ENCODE results near the gene TSC1. TPM values are rescaled to one million over a fixed set of nuclear protein-coding genes. Genes with fewer than 3 reads are reported as not detected.

The TSC1 gene
- total RNA-seq, 2 experiments from 2014 or later: 23.9 to 28.6 TPM

- Mint-ChIP-seq H3K4me3 (no peak overlapping the region), H3K9me3 (ENCODE audit: low read depth) (no peaks in the 10 kb centered on the region), H3K36me3 (ENCODE audit: low read depth) (peaks cover 17% of the 10 kb centered on the region), H3K27ac (no peak overlapping the region), H3K4me1 (peaks cover 8% of the 10 kb centered on the region), H3K27me3 (no peaks in the 10 kb centered on the region)
- CTCF ChIA-PET: interaction anchor here (0.6 to 3.6 kb wide), 41 partner anchors 9 to 599 kb away, joined by 3 to 29 read pairs (median 3); partner anchors contain the start of genes GTF3C5, SPACA9 and TSC1
- intact Hi-C loops (cut with DNase I, micrococcal nuclease): loop anchor here (1.0 to 5.0 kb wide), 7 partner anchors 24 to 232 kb away; partner anchors contain the start of genes AK8 (in 1 of the 2), GTF3C4 (in 1 of the 2), SPACA9 (in 1 of the 2) and TSC1 (in 1 of the 2)
- ATAC-seq (peak; percentile 99), DNase-seq (peak; percentile 87)
- POLR2A ChIA-PET: interaction anchor here (0.6 kb wide), 1 partner anchor 51 kb away, joined by 4 read pairs; no protein-coding TSS in a partner anchor
Observed at GRCh38 chr9:132901858-132902831, 42.3 kb downstream of the TSC1 start.

GRCh38 chr9:132898051-132898450 is 46.4 kb downstream of the TSC1 start:
- H3K36me3 Mint-ChIP-seq (ENCODE audit: low read depth): peaks cover 27% of the 10 kb centered on the region
- DNase-seq (no peak), ATAC-seq (no peak)
- intact Hi-C loops (cut with DNase I, micrococcal nuclease): no loop called here
- no peaks in the 10 kb centered on the region for H3K27me3 Mint-ChIP-seq
- ChIA-PET POLR2A (no interaction called here), CTCF (no interaction called here)
- peaks cover 8% of the 10 kb centered on the region for H3K4me1 Mint-ChIP-seq
- no peak overlapping the region for H3K27ac Mint-ChIP-seq
- H3K9me3 Mint-ChIP-seq (ENCODE audit: low read depth): no peaks in the 10 kb centered on the region
- no peak overlapping the region for H3K4me3 Mint-ChIP-seq

GRCh38 chr9:132896906-132897305 is 47.5 kb downstream of the TSC1 start:
- no peaks in the 10 kb centered on the region for H3K27me3 Mint-ChIP-seq
- no peak for DNase-seq
- H3K4me3 Mint-ChIP-seq: no peak overlapping the region
- ChIA-PET CTCF (interaction anchor here (0.7 kb wide), 1 partner anchor 387 kb away, joined by 3 read pairs; no protein-coding TSS in a partner anchor), POLR2A (interaction anchor here (0.5 kb wide), 1 partner anchor 9 kb away, joined by 6 read pairs; no protein-coding TSS in a partner anchor)
- intact Hi-C loops (cut with DNase I, micrococcal nuclease): no loop called here
- ATAC-seq: no peak
- peaks cover 24% of the 10 kb centered on the region for H3K36me3 Mint-ChIP-seq (ENCODE audit: low read depth)
- H3K9me3 Mint-ChIP-seq (ENCODE audit: low read depth): no peaks in the 10 kb centered on the region
- H3K4me1 Mint-ChIP-seq: peaks cover 5% of the 10 kb centered on the region
- H3K27ac Mint-ChIP-seq: no peak overlapping the region

GRCh38 chr9:132896264-132896663 is 48.2 kb downstream of the TSC1 start:
- H3K27ac Mint-ChIP-seq: no peak overlapping the region
- ATAC-seq (no peak), DNase-seq (no peak)
- intact Hi-C loops (cut with DNase I, micrococcal nuclease): no loop called here
- ChIA-PET POLR2A (interaction anchor here (0.5 kb wide), 1 partner anchor 10 kb away, joined by 6 read pairs; no protein-coding TSS in a partner anchor), CTCF (interaction anchor here (1.6 kb wide), 1 partner anchor 8 kb away, joined by 6 read pairs; no protein-coding TSS in a partner anchor)
- no peaks in the 10 kb centered on the region for H3K27me3 Mint-ChIP-seq
- no peak overlapping the region for H3K4me3 Mint-ChIP-seq
- H3K36me3 Mint-ChIP-seq (ENCODE audit: low read depth): peaks cover 22% of the 10 kb centered on the region
- H3K9me3 Mint-ChIP-seq (ENCODE audit: low read depth): no peaks in the 10 kb centered on the region
- H3K4me1 Mint-ChIP-seq: no peaks in the 10 kb centered on the region

- H3K27me3 Mint-ChIP-seq: no peaks in the 10 kb centered on the region
- H3K4me1 Mint-ChIP-seq: no peaks in the 10 kb centered on the region
- no peaks in the 10 kb centered on the region for H3K9me3 Mint-ChIP-seq (ENCODE audit: low read depth)
- CTCF ChIA-PET: interaction anchor here (1.6 kb wide), 1 partner anchor 9 kb away, joined by 6 read pairs; no protein-coding TSS in a partner anchor
- H3K36me3 Mint-ChIP-seq (ENCODE audit: low read depth): peaks cover 17% of the 10 kb centered on the region
- H3K4me3 Mint-ChIP-seq: no peak overlapping the region
- intact Hi-C loops (cut with DNase I, micrococcal nuclease): no loop called here
- DNase-seq: no peak
- ATAC-seq: no peak
- POLR2A ChIA-PET: interaction anchor here (0.6 kb wide), 1 partner anchor 291 kb away, joined by 3 read pairs; no protein-coding TSS in a partner anchor
- H3K27ac Mint-ChIP-seq: no peak overlapping the region
Observed at GRCh38 chr9:132894862-132895835, 49.3 kb downstream of the TSC1 start.

GRCh38 chr9:132894346-132894745 is 50.1 kb downstream of the TSC1 start:
- ATAC-seq: no peak
- Mint-ChIP-seq H3K4me1 (no peaks in the 10 kb centered on the region), H3K9me3 (ENCODE audit: low read depth) (no peaks in the 10 kb centered on the region), H3K27ac (no peak overlapping the region), H3K36me3 (ENCODE audit: low read depth) (peaks cover 17% of the 10 kb centered on the region), H3K27me3 (no peaks in the 10 kb centered on the region), H3K4me3 (no peak overlapping the region)
- ChIA-PET POLR2A (no interaction called here), CTCF (interaction anchor here (1.0 kb wide), 1 partner anchor 45 kb away, joined by 5 read pairs; no protein-coding TSS in a partner anchor)
- intact Hi-C loops (cut with DNase I, micrococcal nuclease): no loop called here
- no peak for DNase-seq

GRCh38 chr9:132892400-132892799 is 52.0 kb downstream of the TSC1 start:
- H3K36me3 Mint-ChIP-seq (ENCODE audit: low read depth): peaks cover 12% of the 10 kb centered on the region
- H3K4me1 Mint-ChIP-seq: peaks cover 2% of the 10 kb centered on the region
- ChIA-PET CTCF (interaction anchor here (2.1 kb wide), 1 partner anchor 10 kb away, joined by 14 read pairs; no protein-coding TSS in a partner anchor), POLR2A (no interaction called here)
- ATAC-seq (no peak), DNase-seq (no peak)
- intact Hi-C loops (cut with DNase I, micrococcal nuclease): no loop called here
- H3K9me3 Mint-ChIP-seq (ENCODE audit: low read depth): no peaks in the 10 kb centered on the region
- H3K27me3 Mint-ChIP-seq: no peaks in the 10 kb centered on the region
- H3K4me3 Mint-ChIP-seq: no peak overlapping the region
- H3K27ac Mint-ChIP-seq: no peak overlapping the region

GRCh38 chr9:132888151-132888550 is 56.3 kb downstream of the TSC1 start:
- DNase-seq (no peak), ATAC-seq (no peak)
- Mint-ChIP-seq H3K27me3 (no peaks in the 10 kb centered on the region), H3K9me3 (ENCODE audit: low read depth) (no peaks in the 10 kb centered on the region), H3K4me3 (no peak overlapping the region), H3K36me3 (ENCODE audit: low read depth) (no peaks in the 10 kb centered on the region), H3K4me1 (peaks cover 3% of the 10 kb centered on the region), H3K27ac (no peak overlapping the region)
- CTCF ChIA-PET: interaction anchor here (0.7 kb wide), 1 partner anchor 474 kb away, joined by 3 read pairs; no protein-coding TSS in a partner anchor
- intact Hi-C loops (cut with DNase I, micrococcal nuclease): no loop called here
- POLR2A ChIA-PET: interaction anchor here (0.6 kb wide), 1 partner anchor 527 kb away, joined by 3 read pairs; no protein-coding TSS in a partner anchor

GRCh38 chr9:132887181-132888120 is 57.0 kb downstream of the TSC1 start:
- Mint-ChIP-seq H3K4me1 (peaks cover 9% of the 10 kb centered on the region), H3K9me3 (ENCODE audit: low read depth) (no peaks in the 10 kb centered on the region), H3K4me3 (no peak overlapping the region), H3K27me3 (no peaks in the 10 kb centered on the region), H3K27ac (no peak overlapping the region), H3K36me3 (ENCODE audit: low read depth) (no peaks in the 10 kb centered on the region)
- intact Hi-C loops (cut with DNase I, micrococcal nuclease): no loop called here
- DNase-seq (no peak), ATAC-seq (no peak)
- POLR2A ChIA-PET: interaction anchor here (0.6 kb wide), 1 partner anchor 526 kb away, joined by 3 read pairs; no protein-coding TSS in a partner anchor
- CTCF ChIA-PET: interaction anchor here (0.7 to 1.4 kb wide), 2 partner anchors 12 to 473 kb away, joined by 3 to 4 read pairs; no protein-coding TSS in a partner anchor

- ATAC-seq: no peak
- DNase-seq: no peak
- ChIA-PET POLR2A (no interaction called here), CTCF (interaction anchor here (0.6 to 1.4 kb wide), 2 partner anchors 13 to 15 kb away, joined by 3 to 4 read pairs; no protein-coding TSS in a partner anchor)
- Mint-ChIP-seq H3K27me3 (no peaks in the 10 kb centered on the region), H3K36me3 (ENCODE audit: low read depth) (no peaks in the 10 kb centered on the region), H3K9me3 (ENCODE audit: low read depth) (no peaks in the 10 kb centered on the region), H3K4me3 (no peak overlapping the region), H3K4me1 (peaks cover 9% of the 10 kb centered on the region), H3K27ac (no peak overlapping the region)
- intact Hi-C loops (cut with DNase I, micrococcal nuclease): no loop called here
Observed at GRCh38 chr9:132886334-132886725, 58.1 kb downstream of the TSC1 start.

Measured in activated CD4-positive, alpha-beta T cell treated with anti-CD3 and anti-CD28 coated beads for 36 hours (primary cell).